IMR-90 (cell line): Measurements from ENCODE around the gene ZDHHC24. TPM values are rescaled to one million over a fixed set of nuclear protein-coding genes. Genes with fewer than 3 reads are reported as not detected.

Experiments used
- ATAC-seq: fragments of 200-7000 bp; cut with Tn5 transposase; 2 replicates; pipeline ENCODE4 v1.9.1; 2020; ENCODE audit warnings: low read depth, mild to moderate bottlenecking, moderate library complexity
- BruUV-seq: library from RNA; stranded (reverse); fragments of 400-500 nt; replicated peaks from 2 replicates; lab custom pipeline; 2021; lab: Mats Ljungman, UMichigan
- CTCF ChIA-PET: fragments of 300-600 bp; formaldehyde crosslinking; extraction: SDS; loops from one replicate; lab custom pipeline; 2021; ENCODE audit warnings: antibody characterized with exemption; lab: Yijun Ruan, JAX
- POLR2A ChIA-PET: fragments of 300-600 bp; sonication (Branson Sonifier 250); formaldehyde crosslinking; loops from one replicate; lab custom pipeline; 2022; ENCODE audit warnings: antibody characterized with exemption; ENCODE audit not compliant: unreplicated experiment; lab: Charles Lee
- DNase-seq: peaks from one replicate; pipeline ENCODE4 v3.0.0; 2013
- H2AFZ ChIP-seq: replicated peaks from 2 replicates; pipeline ENCODE3; 2013; ENCODE audit warnings: low read length, mild to moderate bottlenecking; ENCODE audit not compliant: poor library complexity
- H2AK5ac ChIP-seq: 2 replicates; pipeline ENCODE4 v1.6.1; 2013; ENCODE audit warnings: low read depth, low read length, inconsistent platforms
- H2AK9ac ChIP-seq: replicated peaks from 2 replicates; pipeline ENCODE3; 2013; ENCODE audit warnings: mild to moderate bottlenecking, low read depth, low read length, moderate library complexity; ENCODE audit not compliant: poor library complexity
- H2BK120ac ChIP-seq: 2 replicates; pipeline ENCODE4 v1.6.1; 2013; ENCODE audit warnings: low read depth, low read length, inconsistent platforms
- H2BK15ac ChIP-seq: 3 replicates; pipeline ENCODE4 v1.6.1; 2013; ENCODE audit warnings: low read depth, low read length, inconsistent platforms
- H2BK20ac ChIP-seq: 2 replicates; pipeline ENCODE4 v1.6.1; 2013; ENCODE audit warnings: low read depth, mild to moderate bottlenecking, inconsistent platforms, low read length, moderate library complexity
- H2BK5ac ChIP-seq: 2 replicates; pipeline ENCODE4 v1.6.1; 2013; ENCODE audit warnings: mild to moderate bottlenecking, low read depth, low read length, inconsistent platforms; ENCODE audit not compliant: poor library complexity, severe bottlenecking
- H3K14ac ChIP-seq: replicated peaks from 2 replicates; pipeline ENCODE4 v1.6.1; 2013; ENCODE audit warnings: low read depth, low read length, inconsistent platforms
- H3K18ac ChIP-seq: 2 replicates; pipeline ENCODE4 v1.6.1; 2013; ENCODE audit warnings: low read depth, low read length, control low read depth
- H3K23ac ChIP-seq: 2 replicates; pipeline ENCODE4 v1.6.1; 2013; ENCODE audit warnings: low read depth, low read length, inconsistent platforms
- H3K27ac ChIP-seq: 2 replicates; pipeline ENCODE4 v1.5.1; 2013; ENCODE audit warnings: mild to moderate bottlenecking, control low read depth, low read length; ENCODE audit not compliant: insufficient read depth
- H3K27me3 ChIP-seq: 2 replicates; pipeline ENCODE4 v1.6.1; 2013; ENCODE audit warnings: low read length; ENCODE audit not compliant: control insufficient read depth, insufficient read depth
- H3K36me3 ChIP-seq: 2 replicates; pipeline ENCODE4 v1.6.1; 2013; ENCODE audit warnings: low read length, mixed read lengths; ENCODE audit not compliant: control insufficient read depth, insufficient read depth
- H3K4ac ChIP-seq: 2 replicates; pipeline ENCODE4 v1.6.1; 2013; ENCODE audit warnings: low read depth, low read length, inconsistent platforms
- H3K4me1 ChIP-seq: 2 replicates; pipeline ENCODE4 v1.6.1; 2013; ENCODE audit warnings: low read length, mixed read lengths; ENCODE audit not compliant: control insufficient read depth, insufficient read depth
- H3K4me2 ChIP-seq: 2 replicates; pipeline ENCODE4 v1.6.1; 2013; ENCODE audit warnings: low read depth, mild to moderate bottlenecking, control low read depth, low read length, moderate library complexity
- H3K4me3 ChIP-seq: 2 replicates; pipeline ENCODE4 v1.5.1; 2013; ENCODE audit warnings: low read depth, mild to moderate bottlenecking, control low read depth, low read length, moderate library complexity; ENCODE audit not compliant: insufficient read depth
- H3K56ac ChIP-seq: 2 replicates; pipeline ENCODE4 v1.6.1; 2013; ENCODE audit warnings: low read length, inconsistent platforms; ENCODE audit not compliant: insufficient read depth; ENCODE audit errors: extremely low read depth
- H3K79me1 ChIP-seq, 2 experiments: 2 replicates each; pipeline ENCODE4 v1.6.1; 2013; ENCODE audit warnings: low read length in 2 of 2, inconsistent platforms in 1 of 2, low read depth in 1 of 2
- H3K9ac ChIP-seq: 2 replicates; pipeline ENCODE4 v1.6.1; 2013; ENCODE audit warnings: low read depth, low read length, control low read depth
- H3K9me1 ChIP-seq: 2 replicates; pipeline ENCODE4 v1.6.1; 2013; ENCODE audit warnings: low read length, inconsistent platforms; ENCODE audit not compliant: insufficient read depth
- H3K9me3 ChIP-seq: 2 replicates; pipeline ENCODE4 v1.6.1; 2013; ENCODE audit warnings: low read length; ENCODE audit not compliant: control insufficient read depth, insufficient read depth
- H4K20me1 ChIP-seq: 2 replicates; pipeline ENCODE4 v1.6.1; 2013; ENCODE audit warnings: low read length, inconsistent platforms; ENCODE audit not compliant: insufficient read depth
- H4K5ac ChIP-seq: 2 replicates; pipeline ENCODE4 v1.6.1; 2013; ENCODE audit warnings: mild to moderate bottlenecking, low read depth, low read length, control low read depth
- H4K8ac ChIP-seq, 2 experiments: 2 replicates each; pipeline ENCODE4 v1.6.1; 2013; ENCODE audit warnings: low read depth in 2 of 2, low read length in 2 of 2, control low read depth in 1 of 2, inconsistent platforms in 1 of 2
- H4K91ac ChIP-seq: 2 replicates; pipeline ENCODE4 v1.6.1; 2013; ENCODE audit warnings: low read depth, low read length, inconsistent platforms; ENCODE audit not compliant: insufficient read depth
- CTCF ChIP-seq: conservative IDR thresholded peaks from 2 replicates; pipeline ENCODE4 v1.5.1; 2012; ENCODE audit warnings: mild to moderate bottlenecking, low read depth, low read length, improper control_type of control experiment
- MXI1 ChIP-seq: IDR thresholded peaks from 2 replicates; pipeline ENCODE4 v1.6.1; 2012; ENCODE audit warnings: low read depth, mild to moderate bottlenecking, low read length, moderate library complexity, borderline replicate concordance
- RAD21 ChIP-seq: IDR thresholded peaks from 2 replicates; pipeline ENCODE4 v1.6.1; 2012; ENCODE audit warnings: low read length, improper control_type of control experiment
- WGBS, 2 experiments: methylation state at CpG; one replicate each; pipeline versions ENCODE4 v1.1.5 to v1.1.7; 2013; ENCODE audit warnings: missing lambda C conversion rate in 2 of 2; ENCODE audit not compliant: insufficient read length in 1 of 2; ENCODE audit errors: extremely low coverage in 2 of 2; 5-methylcytosine and 5-hydroxymethylcytosine counted together
- dilution Hi-C: fragments of 300-500 bp; cut with HindIII; formaldehyde crosslinking; loops from one replicate; pipeline ENCODE4 v1.14.3; 2018; ENCODE audit warnings: low sequenced_read_pairs; ENCODE audit not compliant: unreplicated experiment
- in situ Hi-C: fragments of 300-500 bp; cut with MboI; formaldehyde crosslinking; loops from 3 replicates; pipeline ENCODE4 v1.14.3; 2019; ENCODE audit warnings: low sequenced_read_pairs, inconsistent platforms, mixed read lengths
- intact Hi-C: fragments of 100-400 bp; cut with micrococcal nuclease; formaldehyde crosslinking; loops from 2 replicates; pipeline ENCODE4 v1.10.0; 2022
- polyA plus RNA-seq, 3 experiments: library from polyadenylated mRNA; depleted of rRNA; stranded (reverse); fragments of >200 nt; gene quantifications; 2 replicates each; pipeline ENCODE4 v1.2.3, GENCODE V29; 2012; ENCODE audit warnings: low replicate concordance in 1 of 3
- total RNA-seq: library from RNA; depleted of rRNA; stranded (reverse); fragments of >200 nt; gene quantifications from 2 replicates; pipeline ENCODE4 v1.2.3, GENCODE V29; 2012

Gene ZDHHC24
- total and polyA plus RNA-seq, 2 of the 4 experiments (the other 2 are of a cell fraction) = 3.2 to 10.9 TPM

GRCh38 chr11:66491315-66491935 is 54.4 kb downstream of the ZDHHC24 start:
- no peak overlapping the region for H3K4me3 ChIP-seq
- no peak overlapping the region for H3K23ac ChIP-seq
- H3K79me1 ChIP-seq = no peaks in the 10 kb centered on the region
- H3K36me3 ChIP-seq = peaks cover 53% of the 10 kb centered on the region
- TF ChIP-seq RAD21 (0 out of 2 replicates have a peak, but pooled peaks have one; percentile 11), CTCF (peak; percentile 34; the same call in 1 of the 2 replicates), MXI1 (no peak)
- H2BK15ac ChIP-seq = no peak overlapping the region
- no peak overlapping the region for H2BK5ac ChIP-seq
- H4K5ac ChIP-seq = no peak overlapping the region; the same call in 1 of the 2 replicates
- H2AK9ac ChIP-seq = no peak overlapping the region
- H4K20me1 ChIP-seq = peaks cover 3% of the 10 kb centered on the region; the same call in 1 of the 2 replicates
- no peak overlapping the region for H4K91ac ChIP-seq
- no peak overlapping the region for H2BK120ac ChIP-seq
- no peak overlapping the region for H3K18ac ChIP-seq
- 63% methylated on average over 17 of the region's 20 CpGs; no CpG with 5 or more reads in 1 of the 2 experiments for WGBS, 2 experiments
- H3K4ac ChIP-seq = no peak overlapping the region
- peaks cover 2% of the 10 kb centered on the region; the same call in 1 of the 2 replicates for H3K4me1 ChIP-seq
- no peak for DNase-seq
- POLR2A ChIA-PET = no interaction called here
- peak; percentile 81 for ATAC-seq
- H3K9me1 ChIP-seq = no peaks in the 10 kb centered on the region
- H3K56ac ChIP-seq = no peak overlapping the region
- no peak overlapping the region for H2AFZ ChIP-seq
- intact Hi-C loops = no loop called here
- in situ Hi-C loops = no loop called here
- dilution Hi-C loops = no loop called here
- H3K9ac ChIP-seq = no peak overlapping the region
- H3K27me3 ChIP-seq = no peaks in the 10 kb centered on the region
- CTCF ChIA-PET = interaction anchor here (1.1 kb wide), 1 partner anchor 106 kb away, joined by 3 read pairs; no protein-coding TSS in a partner anchor
- no peak overlapping the region for H3K27ac ChIP-seq
- H3K4me2 ChIP-seq = no peak overlapping the region
- BruUV-seq = no TSS peak
- no peak overlapping the region for H3K14ac ChIP-seq
- no peak overlapping the region for H4K8ac ChIP-seq
- no peak overlapping the region for H2AK5ac ChIP-seq
- no peaks in the 10 kb centered on the region for H3K9me3 ChIP-seq
- no peak overlapping the region for H2BK20ac ChIP-seq
